Measurements from ENCODE around the gene BCL10.

GRCh38 chr1:85240643-85241042 is 35.8 kb downstream of the BCL10 start:
- TF ChIP-seq CTCF (IDR thresholded peaks at IDR 0.05; ENCODE audit: insufficient read depth, low read depth, low read length) (no peak), EZH2 (IDR thresholded peaks at IDR 0.05; ENCODE audit: insufficient read depth, low read length) (no peak)

All from astrocyte (in vitro differentiated cells and primary cell).